GM18858 (cell line): ENCODE results near the gene C16orf96.
A peak's percentile ranks its signal among the peaks of the same experiment; 100 is the strongest.

Experiments
- ATAC-seq: cut with Tn5 transposase; IDR thresholded peaks from one replicate; pipeline ENCODE4 v1.9.1; 2021; ENCODE audit not compliant: unreplicated experiment

C16orf96 gene

GRCh38 chr16:4525069-4525468 is 31.1 kb upstream of the C16orf96 start:
- no peak for ATAC-seq

GRCh38 chr16:4525634-4526277 is 30.4 kb upstream of the C16orf96 start:
- no peak for ATAC-seq

- no peak for ATAC-seq
Measured at GRCh38 chr16:4529085-4530060, 26.8 kb upstream of the C16orf96 start.

GRCh38 chr16:4531811-4532210 is 24.3 kb upstream of the C16orf96 start:
- ATAC-seq, result no peak

GRCh38 chr16:4532238-4532637 is 23.9 kb upstream of the C16orf96 start:
- ATAC-seq, result no peak

GRCh38 chr16:4533490-4533889 is 22.6 kb upstream of the C16orf96 start:
- ATAC-seq, result no peak

GRCh38 chr16:4534151-4534790 is 21.9 kb upstream of the C16orf96 start:
- ATAC-seq, result no peak

- ATAC-seq, result no peak
Measured at GRCh38 chr16:4535627-4536108, 20.5 kb upstream of the C16orf96 start.

- no peak for ATAC-seq
Measured at GRCh38 chr16:4536391-4537106, 19.6 kb upstream of the C16orf96 start.

GRCh38 chr16:4537376-4538343 is 18.5 kb upstream of the C16orf96 start:
- no peak for ATAC-seq

GRCh38 chr16:4538350-4539235 is 17.5 kb upstream of the C16orf96 start, which contains the start of gene CDIP1:
CDIP1 (minus strand) TSS chr16:4538773; CDS start chr16:4514130, 24,643 bp downstream.
- peak; percentile 50 for ATAC-seq

GRCh38 chr16:4539716-4540284 is 16.3 kb upstream of the C16orf96 start:
- no peak for ATAC-seq

GRCh38 chr16:4544473-4544872 is 11.7 kb upstream of the C16orf96 start:
- no peak for ATAC-seq

- ATAC-seq, result no peak
Measured at GRCh38 chr16:4548124-4548523, 8.0 kb upstream of the C16orf96 start.

- ATAC-seq, result no peak
Measured at GRCh38 chr16:4550591-4550990, 5.5 kb upstream of the C16orf96 start.

- ATAC-seq, result no peak
Measured at GRCh38 chr16:4552541-4552940, 3.6 kb upstream of the C16orf96 start.

- ATAC-seq, result no peak
Measured at GRCh38 chr16:4556580-4556979, 440 bp downstream of the C16orf96 start.

- no peak for ATAC-seq
Measured at GRCh38 chr16:4557973-4558372, 1.8 kb downstream of the C16orf96 start.
